Activated T-helper 2 cell treated with anti-CD3 and anti-CD28 coated beads, Interferon-gamma antibody, Interleukin-2, Interleukin-4, amounts not matched to agents 10 μg/mL and 5 μg/mL and 100 μg/mL, durations not matched to agents 14 hours and 24 hours and 36 hours (primary cell): ENCODE results near the gene STX7. TPM values are rescaled to one million over a fixed set of nuclear protein-coding genes. Genes with fewer than 3 reads are reported as not detected.

Experiments used
- DNase-seq: peaks from one replicate; pipeline ENCODE4 v3.0.0; 2021; ENCODE audit warnings: low spot score
- H3K27ac Mint-ChIP-seq: one replicate; pipeline ENCODE4 v1.8.0; 2021; ENCODE audit warnings: mixed read lengths
- H3K27me3 Mint-ChIP-seq: one replicate; pipeline ENCODE4 v1.8.0; 2021; ENCODE audit warnings: low read depth, mixed read lengths
- H3K36me3 Mint-ChIP-seq: one replicate; pipeline ENCODE4 v1.8.0; 2021; ENCODE audit warnings: low read depth, mixed read lengths
- H3K4me1 Mint-ChIP-seq: one replicate; pipeline ENCODE4 v1.8.0; 2021; ENCODE audit warnings: low read depth, mixed read lengths
- H3K4me3 Mint-ChIP-seq: one replicate; pipeline ENCODE4 v1.8.0; 2021; ENCODE audit warnings: low read depth, mild to moderate bottlenecking, moderate library complexity, mixed read lengths
- H3K9me3 Mint-ChIP-seq: one replicate; pipeline ENCODE4 v1.8.0; 2021; ENCODE audit warnings: mixed read lengths
- intact Hi-C: fragments of 100-400 bp; cut with micrococcal nuclease; formaldehyde crosslinking; loops from one replicate; pipeline ENCODE4 v1.15.1; 2023
- total RNA-seq: library from RNA; stranded (reverse); gene quantifications from 2 replicates; pipeline ENCODE4 v1.2.3, GENCODE V29; 2022

STX7 gene
- total RNA-seq, 1 donor from 2014 or later = 18.9 TPM

- no peaks in the 10 kb centered on the region for H3K9me3 Mint-ChIP-seq
- no peak overlapping the region for H3K4me3 Mint-ChIP-seq
- no peak for DNase-seq
- intact Hi-C loops = loop anchor here (10.0 kb wide), 2 partner anchors 135 to 815 kb away; no protein-coding TSS in a partner anchor
- peaks cover 32% of the 10 kb centered on the region for H3K36me3 Mint-ChIP-seq
- peaks cover 37% of the 10 kb centered on the region for H3K4me1 Mint-ChIP-seq
- no peak overlapping the region for H3K27ac Mint-ChIP-seq
- no peaks in the 10 kb centered on the region for H3K27me3 Mint-ChIP-seq
Measured at GRCh38 chr6:132499757-132500156, 13.2 kb downstream of the STX7 start.

- peaks cover 42% of the 10 kb centered on the region for H3K4me1 Mint-ChIP-seq
- intact Hi-C loops = loop anchor here (10.0 kb wide), 2 partner anchors 134 to 814 kb away; no protein-coding TSS in a partner anchor
- H3K27me3 Mint-ChIP-seq = no peaks in the 10 kb centered on the region
- no peak overlapping the region for H3K4me3 Mint-ChIP-seq
- peaks cover 4% of the 10 kb centered on the region for H3K9me3 Mint-ChIP-seq
- no peak overlapping the region for H3K27ac Mint-ChIP-seq
- H3K36me3 Mint-ChIP-seq = peaks cover 42% of the 10 kb centered on the region
- DNase-seq = no peak
Measured at GRCh38 chr6:132498638-132499037, 14.3 kb downstream of the STX7 start.

- Mint-ChIP-seq H3K27me3 (no peaks in the 10 kb centered on the region), H3K27ac (no peak overlapping the region), H3K4me3 (no peak overlapping the region), H3K36me3 (peaks cover 41% of the 10 kb centered on the region), H3K9me3 (peaks cover 6% of the 10 kb centered on the region), H3K4me1 (peaks cover 42% of the 10 kb centered on the region)
- intact Hi-C loops = loop anchor here (10.0 kb wide), 2 partner anchors 132 to 812 kb away; no protein-coding TSS in a partner anchor
- no peak for DNase-seq
Measured at GRCh38 chr6:132496519-132497180, 16.3 kb downstream of the STX7 start.

- no peak for DNase-seq
- Mint-ChIP-seq H3K36me3 (peaks cover 35% of the 10 kb centered on the region), H3K4me1 (peaks cover 42% of the 10 kb centered on the region), H3K4me3 (peak overlapping the region; percentile 26), H3K27me3 (no peaks in the 10 kb centered on the region), H3K27ac (no peak overlapping the region), H3K9me3 (peaks cover 6% of the 10 kb centered on the region)
- intact Hi-C loops = loop anchor here (10.0 kb wide), 2 partner anchors 131 to 811 kb away; no protein-coding TSS in a partner anchor
Measured at GRCh38 chr6:132495604-132496079, 17.3 kb downstream of the STX7 start.

DNA sequence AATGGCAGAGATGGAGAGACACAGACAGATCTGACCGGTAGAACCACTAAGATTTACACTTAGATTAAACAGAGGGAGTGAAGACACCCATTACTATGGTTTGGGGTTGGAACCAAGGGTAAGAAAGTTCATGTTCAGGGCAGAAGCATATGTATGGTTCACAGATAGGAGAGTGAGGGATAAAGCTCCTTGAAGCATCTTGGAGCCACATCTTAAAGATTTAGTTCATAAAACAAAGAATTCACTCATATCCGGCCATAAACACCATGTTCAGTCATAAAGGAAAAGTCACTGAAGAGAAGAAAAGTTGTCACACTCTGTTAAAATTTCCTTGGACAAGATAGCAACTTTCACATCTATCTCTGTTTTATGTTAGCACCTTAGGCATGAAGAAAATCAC lies 18.0 kb downstream of the STX7 start:
- Mint-ChIP-seq H3K27me3 (no peaks in the 10 kb centered on the region), H3K27ac (peak overlapping the region; percentile 1), H3K36me3 (peaks cover 29% of the 10 kb centered on the region), H3K9me3 (peaks cover 6% of the 10 kb centered on the region), H3K4me3 (no peak overlapping the region), H3K4me1 (peaks cover 37% of the 10 kb centered on the region)
- no peak for DNase-seq
- intact Hi-C loops = loop anchor here (10.0 kb wide), 2 partner anchors 130 to 810 kb away; no protein-coding TSS in a partner anchor

DNA sequence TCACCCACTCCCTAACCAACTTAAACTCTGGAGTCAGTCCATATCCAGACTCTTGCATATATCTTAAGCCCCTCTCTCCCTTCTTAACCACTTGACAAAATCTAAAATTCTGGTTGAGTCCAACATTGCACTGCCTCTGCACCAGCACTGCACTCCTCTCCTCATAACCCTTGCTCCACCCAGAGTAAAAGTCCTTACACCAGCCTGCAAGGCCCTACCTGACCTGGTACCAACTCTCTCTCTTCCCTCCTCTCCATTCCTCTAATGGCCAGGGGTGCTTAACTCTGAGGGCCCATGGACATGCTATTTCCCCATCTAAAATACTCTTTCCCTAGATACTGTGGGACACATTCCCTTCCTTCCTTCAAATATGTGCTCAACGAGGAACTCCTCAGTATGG lies 21.0 kb downstream of the STX7 start:
- H3K27ac Mint-ChIP-seq = no peak overlapping the region
- no peaks in the 10 kb centered on the region for H3K27me3 Mint-ChIP-seq
- no peak for DNase-seq
- peaks cover 6% of the 10 kb centered on the region for H3K9me3 Mint-ChIP-seq
- H3K4me1 Mint-ChIP-seq = peaks cover 36% of the 10 kb centered on the region
- peaks cover 15% of the 10 kb centered on the region for H3K36me3 Mint-ChIP-seq
- intact Hi-C loops = loop anchor here (10.0 kb wide), 2 partner anchors 127 to 807 kb away; no protein-coding TSS in a partner anchor
- H3K4me3 Mint-ChIP-seq = no peak overlapping the region

- H3K27me3 Mint-ChIP-seq = no peaks in the 10 kb centered on the region
- DNase-seq = no peak
- peaks cover 6% of the 10 kb centered on the region for H3K9me3 Mint-ChIP-seq
- peaks cover 15% of the 10 kb centered on the region for H3K36me3 Mint-ChIP-seq
- no peak overlapping the region for H3K4me3 Mint-ChIP-seq
- no peak overlapping the region for H3K27ac Mint-ChIP-seq
- H3K4me1 Mint-ChIP-seq = peaks cover 32% of the 10 kb centered on the region
- intact Hi-C loops = loop anchor here (10.0 kb wide), 2 partner anchors 127 to 807 kb away; no protein-coding TSS in a partner anchor
Measured at GRCh38 chr6:132491303-132491702, 21.6 kb downstream of the STX7 start.

DNA sequence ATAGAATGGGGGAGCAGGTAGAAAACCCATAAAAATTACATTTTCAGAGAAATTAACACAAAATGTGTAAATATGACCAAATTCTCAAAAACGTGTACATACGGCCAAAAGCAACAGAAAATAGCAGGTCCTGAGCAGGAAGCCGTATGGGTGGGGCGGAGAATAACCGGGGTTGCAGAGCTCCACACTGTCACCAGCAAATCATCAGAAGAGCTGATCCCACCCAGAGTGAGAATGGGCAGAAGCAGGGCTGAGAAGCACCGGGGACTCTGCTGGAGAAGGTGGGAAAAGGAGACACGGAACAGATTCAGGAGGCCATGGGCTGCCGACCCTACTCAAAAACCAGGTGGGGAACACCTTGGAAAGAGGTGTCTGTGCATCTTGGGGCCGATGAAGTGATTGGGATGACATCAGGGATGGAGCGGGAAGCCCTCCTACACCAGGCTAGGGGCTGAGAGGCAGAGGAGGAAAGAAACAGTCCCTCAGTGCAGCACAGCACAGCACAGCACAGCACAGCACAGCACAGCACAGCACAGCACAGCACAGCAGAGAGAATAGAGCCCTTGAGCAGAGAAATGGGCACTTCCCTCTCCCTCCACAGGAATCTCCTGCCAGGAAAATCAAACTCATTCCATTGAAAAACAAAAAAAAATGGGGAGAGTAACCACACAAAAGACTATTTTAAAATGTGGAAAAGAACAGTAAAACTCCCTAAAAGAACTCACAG lies 22.3 kb downstream of the STX7 start:
- intact Hi-C loops = loop anchor here (10.0 kb wide), 2 partner anchors 126 to 806 kb away; no protein-coding TSS in a partner anchor
- peaks cover 15% of the 10 kb centered on the region for H3K36me3 Mint-ChIP-seq
- peaks cover 6% of the 10 kb centered on the region for H3K9me3 Mint-ChIP-seq
- no peak for DNase-seq
- no peaks in the 10 kb centered on the region for H3K27me3 Mint-ChIP-seq
- H3K4me3 Mint-ChIP-seq = no peak overlapping the region
- H3K27ac Mint-ChIP-seq = no peak overlapping the region
- peaks cover 26% of the 10 kb centered on the region for H3K4me1 Mint-ChIP-seq

DNA sequence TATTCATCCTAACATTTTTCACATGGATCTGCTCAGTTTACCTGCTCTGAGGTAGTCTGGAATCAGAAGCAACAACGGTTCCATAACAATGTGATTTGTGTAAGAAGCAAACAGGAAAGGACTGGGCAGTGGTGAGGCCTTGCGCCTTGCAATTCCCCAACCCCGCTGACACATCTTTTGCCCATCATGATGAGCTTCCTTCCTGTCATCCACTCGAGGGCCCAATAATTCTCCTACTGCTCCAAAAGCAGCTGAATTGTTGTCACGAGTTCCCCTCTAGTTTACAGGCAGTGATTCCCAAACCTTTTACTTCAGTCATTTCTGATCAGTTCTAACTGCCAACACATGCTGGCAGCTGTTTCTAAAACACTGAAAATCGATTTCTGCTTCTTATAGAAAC lies 22.9 kb downstream of the STX7 start:
- Mint-ChIP-seq H3K9me3 (peaks cover 6% of the 10 kb centered on the region), H3K27me3 (no peaks in the 10 kb centered on the region)

GRCh38 chr6:132489376-132489775 lies 23.5 kb downstream of the STX7 start:
- H3K4me3 Mint-ChIP-seq = no peak overlapping the region
- H3K27ac Mint-ChIP-seq = no peak overlapping the region
- H3K27me3 Mint-ChIP-seq = peaks cover 2% of the 10 kb centered on the region
- DNase-seq = no peak
- peaks cover 6% of the 10 kb centered on the region for H3K9me3 Mint-ChIP-seq
- H3K4me1 Mint-ChIP-seq = peaks cover 14% of the 10 kb centered on the region
- H3K36me3 Mint-ChIP-seq = peaks cover 9% of the 10 kb centered on the region
- intact Hi-C loops = loop anchor here (10.0 kb wide), 1 partner anchor 575 kb away; no protein-coding TSS in a partner anchor

More for the DNA sequence above, 22.9 kb downstream of the STX7 start:
- no peak overlapping the region for H3K27ac Mint-ChIP-seq
- H3K4me3 Mint-ChIP-seq = no peak overlapping the region
- peaks cover 20% of the 10 kb centered on the region for H3K4me1 Mint-ChIP-seq
- intact Hi-C loops = loop anchor here (10.0 kb wide), 2 partner anchors 125 to 805 kb away; no protein-coding TSS in a partner anchor
- DNase-seq = no peak
- H3K36me3 Mint-ChIP-seq = peaks cover 15% of the 10 kb centered on the region

- H3K27me3 Mint-ChIP-seq = peaks cover 4% of the 10 kb centered on the region
- H3K27ac Mint-ChIP-seq = no peak overlapping the region
- H3K4me1 Mint-ChIP-seq = peaks cover 14% of the 10 kb centered on the region
- no peaks in the 10 kb centered on the region for H3K9me3 Mint-ChIP-seq
- no peak for DNase-seq
- intact Hi-C loops = loop anchor here (10.0 kb wide), 1 partner anchor 573 kb away; no protein-coding TSS in a partner anchor
- no peak overlapping the region for H3K4me3 Mint-ChIP-seq
- no peaks in the 10 kb centered on the region for H3K36me3 Mint-ChIP-seq
Measured at GRCh38 chr6:132487762-132488161, 25.2 kb downstream of the STX7 start.

DNA sequence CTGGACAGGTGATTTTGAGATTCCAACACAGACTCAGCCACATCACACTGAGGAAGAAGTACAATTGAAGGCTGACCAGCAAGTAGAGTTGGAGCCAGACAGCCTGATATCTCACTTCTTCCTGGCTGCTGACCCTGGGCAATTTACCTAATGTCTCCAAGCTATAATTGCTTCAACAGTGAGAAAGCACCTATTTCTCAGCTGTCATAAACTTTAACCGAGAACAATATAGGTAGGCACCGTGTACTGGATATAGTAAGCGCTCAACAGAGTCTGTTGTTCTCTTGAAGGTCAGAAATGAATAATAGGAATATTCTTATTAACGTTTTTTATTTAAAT lies 28.3 kb downstream of the STX7 start:
- no peak overlapping the region for H3K4me3 Mint-ChIP-seq
- no peaks in the 10 kb centered on the region for H3K36me3 Mint-ChIP-seq
- no peaks in the 10 kb centered on the region for H3K9me3 Mint-ChIP-seq
- peaks cover 17% of the 10 kb centered on the region for H3K4me1 Mint-ChIP-seq
- peaks cover 4% of the 10 kb centered on the region for H3K27me3 Mint-ChIP-seq
- intact Hi-C loops = loop anchor here (1.0 to 10.0 kb wide), 4 partner anchors 82 to 570 kb away; partner anchors contain the start of gene MOXD1
- H3K27ac Mint-ChIP-seq = no peak overlapping the region
- DNase-seq = no peak
